Dendritic cell treated with granulocyte-macrophage colony-stimulating factor and Interleukin-4, amounts not matched to agents 40 ng/mL and 50 ng/mL, for 4 days (primary cell): ENCODE results near the gene OBSCN.

Experiments used
- H3K27ac Mint-ChIP-seq: one replicate; pipeline ENCODE4 v1.8.0; 2022; ENCODE audit warnings: mild to moderate bottlenecking, mixed read lengths
- H3K27me3 Mint-ChIP-seq: one replicate; pipeline ENCODE4 v1.8.0; 2022; ENCODE audit warnings: mild to moderate bottlenecking, mixed read lengths
- H3K36me3 Mint-ChIP-seq: one replicate; pipeline ENCODE4 v1.8.0; 2022; ENCODE audit warnings: low read depth, mixed read lengths
- H3K4me1 Mint-ChIP-seq: one replicate; pipeline ENCODE4 v1.8.0; 2022; ENCODE audit warnings: low read depth, mixed read lengths
- H3K4me3 Mint-ChIP-seq: one replicate; pipeline ENCODE4 v1.8.0; 2022; ENCODE audit warnings: mild to moderate bottlenecking, moderate library complexity, mixed read lengths
- H3K9me3 Mint-ChIP-seq: one replicate; pipeline ENCODE4 v1.8.0; 2022; ENCODE audit warnings: mixed read lengths
- intact Hi-C: fragments of 100-400 bp; cut with micrococcal nuclease; formaldehyde crosslinking; loops from one replicate; pipeline ENCODE4 v1.15.0; 2022

Gene OBSCN

DNA sequence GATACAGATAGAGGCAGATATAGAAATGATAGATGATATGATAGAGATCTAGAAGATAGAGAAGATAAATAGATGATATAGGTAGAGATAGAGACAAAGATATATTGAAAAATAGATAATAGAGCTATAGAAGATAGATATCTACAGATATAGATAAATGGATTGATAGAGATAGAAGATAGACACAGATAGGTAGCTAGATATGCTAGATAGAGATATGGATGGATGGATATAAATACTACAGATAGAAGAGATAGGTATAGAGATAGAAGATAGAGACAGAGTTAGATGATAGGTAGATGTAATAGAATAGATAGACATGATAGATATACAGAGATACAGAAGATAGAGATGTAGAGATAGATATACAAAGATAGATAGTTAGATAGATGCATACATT is 177.4 kb downstream of the OBSCN start:
- intact Hi-C loops = no loop called here
- Mint-ChIP-seq H3K27ac (no peak overlapping the region), H3K27me3 (peaks cover 12% of the 10 kb centered on the region), H3K4me1 (no peaks in the 10 kb centered on the region), H3K4me3 (no peak overlapping the region), H3K36me3 (no peaks in the 10 kb centered on the region), H3K9me3 (no peaks in the 10 kb centered on the region)

DNA sequence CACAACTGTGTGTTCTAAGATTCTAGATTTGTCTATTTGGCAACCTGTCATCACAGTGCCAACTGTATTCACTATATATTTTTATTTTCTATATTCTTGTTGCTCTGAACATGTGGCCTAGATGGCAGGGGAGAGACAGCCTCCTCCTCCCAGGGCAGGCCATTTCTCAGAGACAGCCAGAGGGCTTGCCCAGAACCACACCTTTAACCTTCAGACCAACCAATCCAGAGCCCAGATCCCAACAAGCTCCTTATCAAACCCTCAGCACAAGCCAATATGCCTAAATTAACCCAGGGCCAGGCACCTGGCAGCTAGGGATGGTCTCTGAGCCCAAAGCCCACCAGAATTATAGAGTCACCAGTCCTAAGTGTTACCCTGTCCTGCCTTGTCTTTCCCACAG is 179.5 kb downstream of the OBSCN start:
- Mint-ChIP-seq H3K4me3 (no peak overlapping the region), H3K36me3 (peaks cover 10% of the 10 kb centered on the region), H3K27ac (no peak overlapping the region), H3K27me3 (peaks cover 3% of the 10 kb centered on the region), H3K9me3 (no peaks in the 10 kb centered on the region), H3K4me1 (no peaks in the 10 kb centered on the region)
- intact Hi-C loops = no loop called here

DNA sequence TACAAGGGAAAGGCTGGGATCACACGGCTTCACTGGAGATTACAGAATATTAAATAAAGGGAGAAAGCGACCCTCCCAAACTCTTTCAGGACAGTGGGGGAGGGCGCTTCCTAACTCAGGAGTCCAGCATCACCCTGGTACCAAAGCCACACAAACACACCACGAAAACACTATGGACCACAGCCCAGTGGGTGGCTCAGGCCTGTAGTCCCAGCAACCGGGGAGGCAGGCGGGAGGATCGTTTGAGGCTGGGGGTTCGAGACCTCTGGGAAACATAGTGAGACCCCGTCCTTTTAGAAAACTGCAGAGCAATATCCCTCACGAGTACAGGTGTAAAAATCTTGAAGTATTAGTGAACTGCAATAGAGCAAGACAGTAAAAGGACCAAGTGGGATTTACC is 182.8 kb downstream of the OBSCN start:
- Mint-ChIP-seq H3K27me3 (no peaks in the 10 kb centered on the region), H3K27ac (no peak overlapping the region), H3K4me1 (no peaks in the 10 kb centered on the region), H3K4me3 (no peak overlapping the region), H3K9me3 (no peaks in the 10 kb centered on the region), H3K36me3 (peaks cover 42% of the 10 kb centered on the region)
- intact Hi-C loops = loop anchor here (5.0 kb wide), 1 partner anchor 258 kb away; no protein-coding TSS in a partner anchor

DNA sequence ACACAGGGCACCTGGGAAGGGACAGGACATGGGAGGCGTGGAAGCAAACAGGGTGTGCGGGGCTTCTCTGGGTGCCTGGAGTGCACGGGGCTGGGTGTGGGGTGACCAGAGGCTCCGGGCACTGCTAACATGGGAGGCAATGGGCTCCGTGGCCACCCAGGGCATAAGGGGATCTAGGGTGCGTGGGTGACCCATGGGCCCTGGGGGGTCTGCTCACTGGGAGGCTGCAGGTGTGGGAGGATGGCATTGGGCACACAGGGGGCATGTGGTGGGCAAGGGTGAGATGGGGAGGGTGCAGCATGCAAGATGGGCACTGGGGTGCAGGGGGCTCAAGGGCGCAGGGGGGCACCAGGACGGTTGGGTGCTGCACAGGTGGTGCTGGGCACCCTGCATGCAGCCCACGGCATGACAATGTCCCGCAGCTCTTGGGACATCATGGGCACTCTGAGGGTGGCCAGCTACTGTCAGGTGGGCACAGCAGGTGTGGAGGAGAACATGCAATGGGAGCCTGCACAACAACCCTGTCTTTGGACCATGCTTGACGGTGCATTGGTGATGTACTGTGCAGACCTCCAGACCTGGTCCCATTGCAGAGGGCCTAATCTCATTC is 183.7 kb downstream of the OBSCN start:
- H3K4me3 Mint-ChIP-seq = no peak overlapping the region
- H3K4me1 Mint-ChIP-seq = no peaks in the 10 kb centered on the region
- no peak overlapping the region for H3K27ac Mint-ChIP-seq
- no peaks in the 10 kb centered on the region for H3K27me3 Mint-ChIP-seq
- peaks cover 50% of the 10 kb centered on the region for H3K36me3 Mint-ChIP-seq
- intact Hi-C loops = loop anchor here (5.0 kb wide), 1 partner anchor 259 kb away; no protein-coding TSS in a partner anchor
- H3K9me3 Mint-ChIP-seq = no peaks in the 10 kb centered on the region

DNA sequence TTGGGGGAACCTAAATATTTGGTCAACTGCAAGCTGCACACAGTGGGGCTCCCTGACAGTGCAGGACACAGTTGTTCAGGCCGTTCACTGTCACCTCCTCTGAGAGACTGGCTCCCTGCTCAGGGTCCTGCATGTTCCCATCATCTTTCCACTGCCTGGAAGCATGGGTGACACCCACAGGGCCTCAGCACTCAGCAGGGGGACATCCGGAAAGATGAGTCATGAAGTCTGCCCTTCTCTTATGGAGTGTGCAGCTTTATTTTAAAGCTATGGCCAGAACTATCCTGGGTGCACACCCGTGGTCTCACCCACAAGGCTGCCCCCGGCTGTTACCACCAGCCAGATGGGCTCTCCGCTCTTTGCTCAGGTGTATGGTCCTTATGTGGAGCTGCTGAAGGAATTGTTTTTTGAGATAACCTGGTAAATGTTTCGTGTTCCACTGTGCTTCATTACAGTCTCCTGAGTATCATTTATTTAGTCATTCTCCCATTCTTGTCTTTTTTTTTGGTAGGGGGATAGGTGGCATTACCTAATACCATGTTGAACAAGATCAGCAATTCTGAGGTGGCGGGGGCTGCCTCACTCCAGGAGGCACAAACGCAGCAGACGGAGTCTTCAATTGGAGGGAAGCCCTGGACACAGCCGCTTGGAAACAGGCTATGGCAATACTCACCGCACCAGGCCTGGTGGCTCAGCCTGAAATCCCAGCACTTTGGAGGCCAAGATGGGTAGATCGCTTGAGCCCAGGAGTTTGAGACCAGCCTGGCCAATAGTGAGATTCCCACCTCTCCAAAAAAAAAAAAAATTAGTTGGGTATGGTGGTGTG is 184.5 kb downstream of the OBSCN start:
- intact Hi-C loops = loop anchor here (5.0 kb wide), 1 partner anchor 260 kb away; no protein-coding TSS in a partner anchor

DNA sequence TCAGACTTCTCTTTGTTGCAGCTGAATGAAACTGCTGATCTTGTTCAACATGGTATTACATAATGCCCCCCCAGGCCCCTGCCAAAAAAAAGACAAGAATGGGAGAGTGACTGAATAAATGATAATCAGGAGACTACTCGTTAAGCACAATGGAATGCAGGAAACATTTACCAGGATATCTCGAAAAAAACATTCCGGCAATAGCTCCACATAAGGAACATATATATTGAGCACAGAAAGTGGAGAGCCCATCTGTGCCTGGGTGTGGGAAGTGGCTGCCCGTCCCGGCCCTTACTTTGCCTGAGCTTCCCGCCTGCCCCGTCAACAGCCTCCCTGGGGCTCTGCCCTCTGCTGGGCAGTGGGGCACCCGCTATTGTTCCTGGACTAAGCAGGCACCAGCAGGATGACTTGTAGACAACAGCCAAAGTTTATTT is 185.4 kb downstream of the OBSCN start:
- Mint-ChIP-seq H3K27ac (no peak overlapping the region), H3K4me1 (no peaks in the 10 kb centered on the region), H3K4me3 (no peak overlapping the region), H3K36me3 (peaks cover 68% of the 10 kb centered on the region), H3K27me3 (no peaks in the 10 kb centered on the region), H3K9me3 (no peaks in the 10 kb centered on the region)
- intact Hi-C loops = loop anchor here (5.0 kb wide), 1 partner anchor 261 kb away; no protein-coding TSS in a partner anchor

More for the DNA sequence above, 184.5 kb downstream of the OBSCN start:
- no peaks in the 10 kb centered on the region for H3K9me3 Mint-ChIP-seq
- H3K4me3 Mint-ChIP-seq = no peak overlapping the region
- no peak overlapping the region for H3K27ac Mint-ChIP-seq
- no peaks in the 10 kb centered on the region for H3K4me1 Mint-ChIP-seq
- no peaks in the 10 kb centered on the region for H3K27me3 Mint-ChIP-seq
- H3K36me3 Mint-ChIP-seq = peaks cover 58% of the 10 kb centered on the region

DNA sequence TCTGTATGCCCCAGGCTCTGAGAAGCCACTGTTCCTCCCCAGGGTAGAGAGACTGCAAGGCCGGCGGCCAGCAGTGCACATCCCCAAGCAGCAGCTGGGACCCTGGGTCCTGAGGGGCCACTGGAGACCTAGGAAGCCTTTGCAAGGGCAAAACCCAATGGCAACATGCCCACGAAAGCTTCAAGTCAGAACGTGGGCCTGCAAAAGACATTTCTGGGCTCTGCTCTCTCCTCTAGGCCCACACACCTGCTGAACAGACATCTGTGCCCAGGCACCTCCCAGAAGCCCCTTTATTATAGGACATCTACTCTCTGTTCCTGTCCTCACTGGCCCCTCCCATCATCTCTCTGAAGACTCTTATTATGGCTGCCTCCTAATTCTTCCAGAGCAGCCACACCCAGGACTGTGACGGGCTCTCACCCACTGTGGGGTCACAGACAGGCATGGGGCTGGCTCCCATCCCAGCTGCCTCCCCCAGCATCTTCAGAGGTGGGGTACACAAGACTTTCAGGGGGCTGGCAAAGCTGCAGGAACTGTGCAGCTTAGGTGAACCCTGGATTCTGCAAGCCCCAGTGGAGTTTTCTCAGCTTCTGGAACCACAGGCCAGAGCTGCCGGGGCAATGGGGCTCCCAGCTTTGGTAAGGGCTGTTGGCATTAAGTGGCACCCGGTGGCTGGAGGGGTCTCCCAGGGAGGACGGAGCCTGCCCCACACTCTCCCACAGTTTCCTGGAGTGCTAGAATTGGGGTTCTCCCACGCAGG is 186.1 kb downstream of the OBSCN start:
- H3K27me3 Mint-ChIP-seq = no peaks in the 10 kb centered on the region
- H3K4me3 Mint-ChIP-seq = no peak overlapping the region
- H3K36me3 Mint-ChIP-seq = peaks cover 75% of the 10 kb centered on the region
- intact Hi-C loops = loop anchor here (5.0 kb wide), 1 partner anchor 262 kb away; no protein-coding TSS in a partner anchor
- no peak overlapping the region for H3K27ac Mint-ChIP-seq
- no peaks in the 10 kb centered on the region for H3K9me3 Mint-ChIP-seq
- H3K4me1 Mint-ChIP-seq = no peaks in the 10 kb centered on the region

DNA sequence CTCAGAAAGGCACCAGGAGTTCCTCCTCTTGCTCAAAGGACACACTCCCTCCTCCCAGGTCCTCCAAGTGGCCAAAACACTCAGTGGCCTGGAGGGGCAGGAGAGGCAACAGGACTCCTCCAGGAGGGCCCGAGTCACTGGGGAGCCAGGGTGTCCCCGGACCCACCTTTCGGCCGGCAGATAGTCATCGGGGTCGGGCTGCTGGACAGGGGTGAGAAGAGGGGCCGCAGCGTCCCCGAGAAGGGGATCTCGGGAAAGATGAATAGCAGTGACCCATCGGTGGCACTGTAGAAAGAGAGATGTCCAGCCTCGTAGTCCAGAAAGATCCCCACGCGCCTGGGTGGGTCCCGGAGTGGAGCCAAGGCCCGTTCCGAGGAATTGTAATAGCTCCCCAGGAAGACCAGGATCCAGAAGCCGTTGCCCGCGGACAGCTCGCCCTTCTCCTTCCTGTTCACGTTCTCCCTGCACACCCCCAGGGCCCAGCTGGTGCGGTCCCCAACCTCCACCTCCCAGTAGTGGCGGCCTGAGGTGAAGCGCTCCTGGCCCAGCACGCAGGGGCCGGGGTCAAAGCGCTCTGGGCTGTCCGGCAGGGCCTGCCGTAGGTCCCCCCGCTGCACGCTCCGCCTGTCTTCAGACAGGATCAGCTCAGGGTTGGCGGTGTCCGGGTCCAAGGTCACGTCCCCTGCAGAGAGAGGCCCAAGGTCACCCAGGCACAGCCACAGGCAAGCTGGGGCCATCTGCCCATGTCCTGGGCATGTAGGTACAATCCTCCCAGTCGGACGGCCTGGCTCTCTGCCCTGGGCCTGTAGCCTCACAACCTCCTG is 186.9 kb downstream of the OBSCN start:
- no peaks in the 10 kb centered on the region for H3K9me3 Mint-ChIP-seq
- intact Hi-C loops = loop anchor here (5.0 kb wide), 1 partner anchor 262 kb away; no protein-coding TSS in a partner anchor
- peaks cover 83% of the 10 kb centered on the region for H3K36me3 Mint-ChIP-seq
- no peak overlapping the region for H3K4me3 Mint-ChIP-seq
- no peaks in the 10 kb centered on the region for H3K27me3 Mint-ChIP-seq
- no peak overlapping the region for H3K27ac Mint-ChIP-seq
- peaks cover 4% of the 10 kb centered on the region for H3K4me1 Mint-ChIP-seq

DNA sequence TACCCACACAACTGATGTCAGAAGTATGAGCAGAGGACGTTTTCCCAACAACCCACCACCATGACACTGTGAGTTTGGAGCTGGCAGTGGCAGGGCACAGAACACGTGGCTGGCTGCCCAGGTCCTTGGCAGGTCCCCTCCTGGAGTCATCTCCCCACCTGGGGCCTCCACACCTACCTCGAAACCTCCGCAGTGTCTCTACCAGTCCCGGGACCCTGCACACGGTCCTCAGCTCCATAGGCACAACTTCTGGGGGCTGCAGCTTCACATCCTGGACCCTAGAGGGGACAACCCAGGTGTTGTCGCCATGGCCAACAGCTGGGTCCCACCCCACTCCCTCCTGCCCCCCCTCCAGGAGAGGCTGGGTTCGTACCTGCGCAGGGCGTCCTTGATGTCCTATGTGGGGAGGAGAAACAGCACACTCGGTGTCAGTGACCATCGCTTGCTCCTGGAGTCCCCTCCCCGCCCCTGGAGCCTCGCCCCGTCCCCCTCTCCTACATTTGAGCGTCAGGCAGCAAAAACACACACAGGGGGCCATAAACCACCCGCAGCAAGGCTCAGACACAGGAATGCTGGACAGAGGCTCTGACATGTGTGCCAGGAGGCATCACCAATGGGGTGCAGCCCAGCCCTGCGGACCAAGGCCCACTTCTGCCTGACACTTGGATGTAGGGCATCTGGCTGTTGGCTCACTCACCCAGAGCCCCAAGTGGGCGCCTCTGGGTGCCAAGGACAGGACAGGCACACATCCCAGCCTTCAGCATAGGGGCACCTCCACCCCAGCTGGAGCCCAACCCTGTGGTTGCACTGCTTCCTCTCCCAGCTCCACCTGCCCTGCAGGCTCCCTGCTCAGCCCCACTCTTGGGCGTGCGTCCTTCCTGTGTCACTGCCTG is 189.2 kb downstream of the OBSCN start:
- intact Hi-C loops = no loop called here
- peaks cover 21% of the 10 kb centered on the region for H3K4me1 Mint-ChIP-seq
- no peak overlapping the region for H3K4me3 Mint-ChIP-seq
- H3K36me3 Mint-ChIP-seq = peaks cover 99% of the 10 kb centered on the region
- no peaks in the 10 kb centered on the region for H3K9me3 Mint-ChIP-seq
- H3K27me3 Mint-ChIP-seq = no peaks in the 10 kb centered on the region
- H3K27ac Mint-ChIP-seq = no peak overlapping the region

DNA sequence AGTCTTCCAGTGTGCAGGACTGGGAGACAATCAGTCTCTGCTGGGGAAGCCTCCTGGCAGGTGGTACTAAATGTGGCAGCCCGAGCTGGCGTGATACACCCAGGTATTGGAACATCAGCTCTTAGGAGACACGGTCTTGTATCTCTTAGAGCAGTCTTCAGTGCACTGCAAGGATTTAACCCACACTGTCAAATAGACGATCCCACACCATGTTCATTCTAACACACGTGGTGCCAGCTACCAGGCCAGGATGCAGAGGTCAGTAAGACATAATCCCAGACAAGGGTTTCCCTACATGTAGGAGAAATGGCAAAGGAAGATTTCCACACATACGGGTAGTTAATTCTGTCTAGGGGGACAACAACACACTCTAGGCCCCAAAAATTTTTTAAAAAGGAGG is 190.1 kb downstream of the OBSCN start:
- Mint-ChIP-seq H3K4me3 (no peak overlapping the region), H3K36me3 (peaks cover 99% of the 10 kb centered on the region), H3K9me3 (no peaks in the 10 kb centered on the region), H3K27me3 (no peaks in the 10 kb centered on the region), H3K27ac (no peak overlapping the region), H3K4me1 (peaks cover 30% of the 10 kb centered on the region)
- intact Hi-C loops = no loop called here

DNA sequence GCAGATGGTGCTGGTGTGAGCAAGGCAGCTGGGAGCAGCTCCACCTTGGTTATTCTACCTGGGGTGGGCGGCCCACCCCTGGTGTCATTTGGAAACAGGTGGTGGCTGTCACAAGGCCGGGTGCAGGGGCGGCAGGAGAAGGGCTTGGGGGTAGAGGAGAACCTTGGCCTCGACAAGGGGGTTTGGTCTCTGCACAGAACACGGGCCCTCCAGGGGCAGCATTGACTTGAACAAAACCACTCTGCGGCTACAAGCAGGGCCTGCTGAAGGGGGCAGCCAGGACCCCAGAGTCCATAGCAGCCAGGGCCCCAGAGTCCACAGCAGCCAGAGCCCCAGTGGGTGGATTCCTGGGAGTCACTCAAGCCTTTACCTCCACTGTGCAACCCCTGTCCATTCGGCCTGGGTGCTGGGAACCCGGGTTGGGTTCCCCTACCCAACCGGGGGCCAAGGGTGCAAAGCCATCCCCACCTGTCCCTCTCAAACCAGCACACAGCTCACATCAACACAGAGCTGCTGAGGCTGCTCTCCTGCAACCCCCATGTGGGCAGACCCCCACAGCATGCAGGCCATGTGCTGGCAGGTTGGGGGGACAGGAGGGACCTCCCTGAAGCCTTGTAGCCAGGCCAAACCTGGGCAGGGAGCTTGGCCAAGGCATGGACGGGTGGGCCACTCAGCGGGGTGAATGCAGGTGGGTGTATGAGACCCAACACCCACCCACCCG is 191.1 kb downstream of the OBSCN start:
- no peak overlapping the region for H3K27ac Mint-ChIP-seq
- no peaks in the 10 kb centered on the region for H3K9me3 Mint-ChIP-seq
- peaks cover 100% of the 10 kb centered on the region for H3K36me3 Mint-ChIP-seq
- peaks cover 40% of the 10 kb centered on the region for H3K4me1 Mint-ChIP-seq
- no peak overlapping the region for H3K4me3 Mint-ChIP-seq
- no peaks in the 10 kb centered on the region for H3K27me3 Mint-ChIP-seq
- intact Hi-C loops = no loop called here
